H7 (cell line): ENCODE results near the gene NBL1. TPM values are rescaled to one million over a fixed set of nuclear protein-coding genes. Genes with fewer than 3 reads are reported as not detected.

ENCODE experiments used
- DNase-seq: peaks from one replicate; pipeline ENCODE4 v3.0.0; 2012
- H3K27me3 ChIP-seq: 2 replicates; pipeline ENCODE4 v1.6.0; 2011; ENCODE audit warnings: mild to moderate bottlenecking, low read length; ENCODE audit not compliant: control insufficient read depth, insufficient read depth
- H3K36me3 ChIP-seq: replicated peaks from 2 replicates; pipeline ENCODE4 v1.5.1; 2011; ENCODE audit warnings: low read length; ENCODE audit not compliant: control insufficient read depth, insufficient read depth
- H3K4me3 ChIP-seq: 2 replicates; pipeline ENCODE4 v1.5.1; 2011; ENCODE audit warnings: low read depth, mild to moderate bottlenecking, control low read depth, low read length, moderate library complexity; ENCODE audit not compliant: insufficient read depth
- total RNA-seq: library from RNA; depleted of rRNA; stranded (reverse); fragments of >200 nt; shearing (Covaris generic); gene quantifications from 2 replicates; pipeline ENCODE4 v1.2.3, GENCODE V29; 2014

Gene NBL1
- total RNA-seq, 1 experiment from 2014 or later: 47.4 TPM

DNA sequence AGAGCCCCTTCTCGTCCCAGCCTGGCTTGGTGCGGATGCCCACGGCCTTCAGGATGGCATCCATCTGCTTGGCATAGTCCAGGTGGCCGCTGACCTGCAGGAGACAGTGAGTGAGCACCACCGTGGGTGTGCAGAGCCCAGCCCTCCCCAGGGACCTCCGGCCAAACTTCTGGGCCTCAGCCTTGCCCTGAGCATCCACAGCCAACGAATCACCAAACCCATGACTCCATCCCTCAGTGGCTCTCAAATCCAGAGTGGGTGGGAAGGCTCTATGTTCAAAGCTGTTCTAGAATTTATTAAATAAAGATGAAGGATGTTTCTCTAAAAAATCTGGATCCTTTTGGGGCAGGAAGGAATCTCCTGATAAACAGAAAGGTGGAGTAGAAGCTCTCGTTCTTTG lies 39.2 kb downstream of the NBL1 start:
- no peaks in the 10 kb centered on the region for H3K27me3 ChIP-seq
- no peak for DNase-seq
- no peaks in the 10 kb centered on the region for H3K36me3 ChIP-seq
- no peak overlapping the region for H3K4me3 ChIP-seq

DNA sequence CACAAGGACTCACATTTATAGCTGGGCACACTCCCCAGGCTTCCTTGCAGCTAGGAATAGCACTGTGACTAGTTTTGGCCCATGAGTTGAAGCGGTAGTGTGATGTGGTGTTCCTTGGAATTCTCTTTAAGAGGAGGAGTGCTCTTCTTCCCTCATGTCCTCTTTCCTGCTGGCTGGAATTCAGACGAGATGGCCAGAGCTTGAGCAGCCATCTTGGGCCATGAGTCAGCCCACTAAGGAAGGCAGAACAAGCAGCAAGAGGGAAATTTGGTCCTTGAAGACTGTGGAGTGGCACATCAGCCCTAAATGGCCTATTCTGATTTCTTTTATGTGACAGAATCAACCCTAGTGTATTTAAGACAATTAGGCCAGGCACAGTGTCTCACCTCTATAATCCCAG lies 40.6 kb downstream of the NBL1 start:
- no peak for DNase-seq
- no peaks in the 10 kb centered on the region for H3K27me3 ChIP-seq
- H3K36me3 ChIP-seq: no peaks in the 10 kb centered on the region
- H3K4me3 ChIP-seq: no peak overlapping the region

DNA sequence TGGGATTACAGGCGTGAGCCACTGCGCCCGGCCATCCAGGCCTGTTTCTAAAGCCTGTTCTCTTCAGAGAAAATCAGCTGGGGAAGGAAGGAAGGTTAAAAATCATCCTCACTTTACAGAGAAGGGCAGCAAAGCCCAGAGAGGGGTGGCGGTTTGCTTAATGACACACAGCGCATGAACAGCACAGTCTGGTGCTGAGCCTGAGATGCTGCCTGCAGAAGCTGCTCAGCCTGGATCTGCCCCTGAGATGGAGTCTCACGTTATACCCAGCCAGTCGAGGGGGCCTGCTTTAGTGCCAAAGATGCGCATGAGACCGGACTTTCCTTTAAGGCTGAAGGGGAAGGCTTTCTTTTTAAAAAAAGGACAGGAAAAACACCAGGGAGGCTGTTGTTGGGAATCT lies 41.9 kb downstream of the NBL1 start:
- Histone ChIP-seq H3K27me3 (no peaks in the 10 kb centered on the region), H3K36me3 (no peaks in the 10 kb centered on the region), H3K4me3 (no peak overlapping the region)
- peak; percentile 44 for DNase-seq

DNA sequence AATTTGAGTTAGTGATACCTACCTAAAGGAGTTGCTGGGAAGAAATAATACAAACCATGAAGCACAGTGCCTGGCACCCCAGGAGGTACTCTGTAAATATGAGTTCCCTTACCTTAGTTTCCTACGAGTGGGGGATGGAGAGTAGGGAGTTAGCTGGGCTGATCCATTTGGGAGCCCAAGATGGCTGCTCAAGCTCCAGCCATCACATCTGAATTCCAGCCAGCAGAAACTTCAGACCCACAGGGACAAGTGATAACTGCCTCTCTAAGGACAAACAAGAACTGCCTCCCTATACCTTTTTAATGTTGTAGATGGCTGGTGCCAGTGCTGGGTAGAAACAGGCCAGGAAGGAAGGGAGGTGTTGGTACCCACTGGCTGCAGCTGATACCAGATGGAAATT lies 43.3 kb downstream of the NBL1 start:
- Histone ChIP-seq H3K36me3 (no peaks in the 10 kb centered on the region), H3K27me3 (no peaks in the 10 kb centered on the region), H3K4me3 (no peak overlapping the region)
- DNase-seq: no peak

DNA sequence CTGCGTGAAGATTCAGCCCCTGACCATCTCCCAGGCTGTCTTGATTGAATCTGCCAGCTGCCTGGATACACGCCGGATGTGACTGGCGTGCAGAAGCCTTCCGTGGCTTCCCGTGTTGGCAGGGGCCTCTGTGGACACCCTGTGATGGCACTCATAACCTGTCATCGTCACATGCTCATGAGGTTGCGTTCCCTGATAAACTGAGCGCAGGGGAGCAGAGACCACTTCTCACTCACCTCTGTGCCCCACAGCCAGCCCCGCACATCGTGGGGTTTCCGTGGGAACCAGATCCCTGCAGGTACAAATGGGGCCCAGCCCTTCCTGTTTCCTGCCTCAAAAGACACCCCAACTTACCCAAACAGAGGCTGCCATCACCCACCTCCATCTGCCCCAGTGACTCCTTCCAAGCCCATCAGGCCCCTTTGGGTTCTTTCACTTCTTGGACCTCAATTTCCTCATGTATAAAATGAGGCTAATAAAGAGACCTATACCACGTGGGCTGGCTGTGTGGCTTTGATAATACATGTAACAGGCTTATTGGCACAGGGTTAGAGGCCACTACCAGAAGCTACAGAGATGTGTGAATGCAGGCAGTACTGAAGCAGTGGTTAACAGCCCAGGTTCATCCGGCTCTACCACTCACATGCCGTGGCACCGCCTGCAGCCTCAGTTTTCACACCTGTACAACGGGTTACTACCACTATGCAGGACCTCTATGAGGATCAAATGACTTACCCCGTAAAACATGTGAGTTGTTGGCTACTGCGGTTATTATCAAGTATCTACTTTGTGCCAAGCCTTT lies 44.1 kb downstream of the NBL1 start:
- H3K36me3 ChIP-seq: no peaks in the 10 kb centered on the region
- H3K27me3 ChIP-seq: no peaks in the 10 kb centered on the region
- no peak overlapping the region for H3K4me3 ChIP-seq
- DNase-seq: no peak

DNA sequence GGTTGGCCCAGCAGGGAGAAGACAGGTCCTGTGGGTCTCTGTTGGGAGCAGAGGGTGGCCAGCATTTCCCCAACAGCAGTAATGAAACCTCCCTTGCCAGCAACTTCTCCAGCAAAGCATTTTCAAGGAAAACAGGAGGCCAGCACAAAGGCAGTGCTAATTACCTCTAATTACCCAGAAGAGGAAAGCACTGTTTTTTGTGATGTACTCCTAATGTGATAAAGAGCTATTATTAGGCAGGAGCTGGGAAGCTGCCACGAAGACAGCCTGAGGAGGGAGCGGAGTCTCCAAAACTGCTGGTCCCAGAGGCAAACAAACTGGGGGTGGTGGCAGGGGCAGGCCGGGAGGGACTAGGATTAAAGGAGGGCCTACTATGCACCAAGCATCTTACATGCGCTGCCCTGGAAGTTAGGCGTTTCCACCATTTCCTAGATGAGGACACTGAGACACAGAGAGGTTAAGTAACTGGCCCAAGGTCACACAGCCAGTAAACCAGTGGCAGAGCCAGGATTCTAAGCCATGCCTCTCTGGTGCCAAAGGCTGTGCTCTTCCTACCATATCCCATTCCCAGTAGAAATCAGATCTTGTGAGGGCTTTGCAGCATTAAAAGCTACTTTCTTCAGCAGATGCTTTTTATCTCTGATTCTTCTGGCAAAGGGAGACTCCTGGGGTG lies 45.1 kb downstream of the NBL1 start:
- peak; percentile 33 for DNase-seq
- Histone ChIP-seq H3K36me3 (no peaks in the 10 kb centered on the region), H3K4me3 (no peak overlapping the region), H3K27me3 (no peaks in the 10 kb centered on the region)

DNA sequence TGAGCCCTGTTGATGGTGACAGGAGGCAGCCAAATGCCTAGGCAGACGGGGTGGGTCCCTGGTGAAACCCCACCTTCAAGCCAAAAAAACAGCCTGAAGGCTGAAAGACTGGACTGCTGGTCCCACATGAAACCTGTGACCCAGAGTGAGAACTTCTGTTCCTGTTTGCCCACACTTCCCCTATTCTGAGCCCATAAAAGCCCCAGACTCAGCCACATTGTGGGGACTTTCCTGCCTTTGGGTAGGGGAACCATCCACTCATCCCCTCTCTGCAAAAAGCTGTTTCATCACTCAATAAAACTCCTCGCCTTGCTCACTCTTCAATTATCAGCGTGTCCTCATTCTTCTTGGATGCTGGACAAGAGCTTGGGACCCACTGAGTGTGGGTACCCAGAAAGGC lies 45.7 kb downstream of the NBL1 start:
- Histone ChIP-seq H3K27me3 (no peaks in the 10 kb centered on the region), H3K4me3 (no peak overlapping the region), H3K36me3 (no peaks in the 10 kb centered on the region)
- no peak for DNase-seq

DNA sequence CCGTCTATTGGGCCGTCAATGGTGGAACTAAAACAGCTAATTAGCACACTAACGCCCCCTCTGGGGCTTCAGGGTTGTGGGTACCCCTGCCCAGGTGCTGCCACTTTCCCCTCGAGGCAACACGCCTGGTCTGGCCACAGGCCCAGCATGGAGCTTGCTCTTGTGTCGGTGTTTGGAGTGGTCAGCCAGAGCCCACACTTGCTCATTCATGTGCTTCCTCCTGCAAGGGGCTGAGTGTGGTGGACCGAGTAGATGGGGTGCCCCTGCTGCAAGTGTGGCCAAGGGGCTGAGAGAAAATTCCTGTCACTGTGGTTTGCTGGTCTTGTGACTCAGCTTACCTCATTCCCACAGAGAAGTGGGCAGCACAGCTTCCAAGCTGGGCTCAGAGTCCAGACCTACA lies 46.2 kb downstream of the NBL1 start:
- peak; percentile 36 for DNase-seq
- H3K36me3 ChIP-seq: no peaks in the 10 kb centered on the region

DNA sequence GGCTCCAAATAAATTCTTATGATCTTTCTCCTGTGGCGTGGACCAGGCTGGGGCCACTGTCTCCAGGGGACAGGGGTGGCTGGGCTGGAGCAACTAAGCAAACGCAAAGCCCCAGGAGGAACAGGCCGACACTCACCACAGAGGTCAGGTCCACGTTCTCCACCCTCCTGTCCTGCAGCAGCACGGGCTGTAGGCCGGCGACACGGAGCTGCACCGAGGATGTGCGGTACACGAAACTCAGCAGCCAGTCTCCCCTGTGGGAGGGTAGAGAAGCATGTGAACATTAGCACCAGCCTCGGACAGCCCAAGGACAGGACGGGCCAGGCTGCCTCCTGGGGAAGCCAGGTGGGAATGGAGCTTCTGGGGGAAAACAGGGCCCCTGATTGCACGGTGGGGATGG lies 50.2 kb downstream of the NBL1 start:
- H3K4me3 ChIP-seq: no peak overlapping the region
- H3K27me3 ChIP-seq: no peaks in the 10 kb centered on the region
- DNase-seq: peak; percentile 22
- H3K36me3 ChIP-seq: no peaks in the 10 kb centered on the region

More for the DNA sequence above, 46.2 kb downstream of the NBL1 start:
- Histone ChIP-seq H3K27me3 (no peaks in the 10 kb centered on the region), H3K4me3 (no peak overlapping the region)

DNA sequence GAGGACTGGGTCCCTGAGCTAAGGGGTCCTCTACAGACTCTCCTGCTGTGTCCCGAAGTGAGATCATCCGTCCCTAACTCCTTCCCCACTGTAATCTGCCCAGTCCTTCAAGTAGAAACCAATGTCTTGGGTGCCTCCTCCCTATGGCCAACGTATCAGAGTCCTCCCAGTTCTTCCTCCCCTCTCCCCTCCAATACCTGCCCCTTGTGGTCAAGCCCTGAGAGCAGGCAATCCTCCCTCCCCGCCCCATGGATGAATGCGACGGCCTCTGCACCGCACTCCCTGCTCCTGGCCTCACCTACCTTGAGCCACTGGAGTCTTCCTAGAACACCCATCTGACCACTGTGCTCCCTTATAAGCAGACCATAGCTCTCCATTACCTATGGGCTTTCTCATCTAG lies 51.7 kb downstream of the NBL1 start:
- Histone ChIP-seq H3K36me3 (no peaks in the 10 kb centered on the region), H3K27me3 (no peaks in the 10 kb centered on the region), H3K4me3 (no peak overlapping the region)
- peak; percentile 60 for DNase-seq

DNA sequence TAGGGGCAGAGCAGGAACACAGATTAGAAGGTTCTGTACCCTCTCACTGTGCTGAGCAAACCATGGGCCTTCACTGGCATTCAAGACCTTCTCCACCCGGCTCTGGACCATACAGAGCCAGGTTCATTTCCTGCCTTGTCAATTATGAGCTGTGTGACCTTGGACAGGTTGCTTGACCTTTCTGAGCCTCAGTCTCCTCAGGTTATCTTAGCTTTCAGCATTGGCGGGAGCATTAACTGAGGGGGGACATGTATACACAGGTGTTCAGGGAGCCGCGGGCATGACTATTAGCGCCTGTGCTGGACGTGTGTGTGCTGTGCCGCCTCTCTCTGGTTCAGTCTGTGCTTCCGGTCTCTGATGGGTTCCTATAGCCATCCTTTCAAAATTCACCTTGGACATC lies 52.7 kb downstream of the NBL1 start:
- no peak overlapping the region for H3K4me3 ChIP-seq
- no peak for DNase-seq

DNA sequence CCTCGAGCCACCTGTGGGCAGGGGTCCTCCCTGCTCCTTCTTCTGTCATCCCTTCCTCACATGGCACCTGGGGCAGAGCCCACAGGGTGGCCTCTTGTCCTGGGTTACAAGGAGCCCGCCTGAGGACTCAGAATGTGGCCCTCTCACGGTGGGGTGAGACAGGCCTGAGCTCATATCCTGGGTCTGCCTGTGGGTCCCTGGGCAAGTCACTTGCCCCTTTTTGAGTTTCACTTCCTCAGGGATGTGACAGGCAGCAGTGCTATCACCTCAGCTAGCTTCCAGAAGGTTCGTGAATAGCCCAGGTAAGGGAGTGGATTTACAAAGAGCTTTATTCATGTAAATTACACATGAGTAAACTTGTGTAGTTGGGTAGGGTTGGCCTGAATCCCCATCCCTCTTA lies 54.1 kb downstream of the NBL1 start:
- Histone ChIP-seq H3K4me3 (no peak overlapping the region), H3K36me3 (no peaks in the 10 kb centered on the region), H3K27me3 (no peaks in the 10 kb centered on the region)
- peak; percentile 28 for DNase-seq

More for the DNA sequence above, 52.7 kb downstream of the NBL1 start:
- Histone ChIP-seq H3K36me3 (no peaks in the 10 kb centered on the region), H3K27me3 (no peaks in the 10 kb centered on the region)

DNA sequence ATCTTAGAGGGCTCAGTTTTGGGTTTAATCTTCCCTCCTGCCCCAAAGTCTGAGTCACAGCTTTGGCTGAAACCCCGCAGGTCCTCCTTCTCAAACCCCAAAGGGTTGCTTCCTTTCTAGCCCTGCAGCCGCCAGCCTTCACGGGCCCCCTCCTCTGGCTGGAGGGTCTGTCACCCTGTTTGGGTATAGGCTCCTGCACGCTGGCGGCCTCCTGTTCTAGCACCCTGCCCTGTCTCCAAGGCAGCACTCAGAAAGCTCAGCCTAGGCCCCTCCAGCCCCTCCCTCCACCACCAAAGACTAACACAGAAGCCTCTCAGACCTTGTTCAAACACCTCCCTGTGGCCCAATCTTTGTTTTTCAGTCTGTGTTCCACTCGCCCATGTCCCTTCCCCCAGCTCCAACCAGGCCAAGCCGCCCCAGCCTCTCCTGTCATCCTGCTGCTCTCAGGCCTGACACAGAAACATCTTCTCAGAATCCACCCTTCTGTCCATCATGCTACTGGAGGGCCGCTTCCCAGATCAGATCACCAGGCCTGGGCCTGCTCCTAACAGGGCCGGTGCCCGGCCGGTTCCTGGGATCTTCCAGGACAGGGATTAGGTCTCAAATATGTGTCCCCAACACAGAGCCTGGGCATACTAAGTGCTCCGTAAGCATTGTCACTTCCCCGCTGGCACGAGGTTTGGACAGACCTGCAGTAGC lies 56.1 kb downstream of the NBL1 start:
- DNase-seq: peak; percentile 33
- Histone ChIP-seq H3K36me3 (no peaks in the 10 kb centered on the region), H3K4me3 (no peak overlapping the region), H3K27me3 (no peaks in the 10 kb centered on the region)

DNA sequence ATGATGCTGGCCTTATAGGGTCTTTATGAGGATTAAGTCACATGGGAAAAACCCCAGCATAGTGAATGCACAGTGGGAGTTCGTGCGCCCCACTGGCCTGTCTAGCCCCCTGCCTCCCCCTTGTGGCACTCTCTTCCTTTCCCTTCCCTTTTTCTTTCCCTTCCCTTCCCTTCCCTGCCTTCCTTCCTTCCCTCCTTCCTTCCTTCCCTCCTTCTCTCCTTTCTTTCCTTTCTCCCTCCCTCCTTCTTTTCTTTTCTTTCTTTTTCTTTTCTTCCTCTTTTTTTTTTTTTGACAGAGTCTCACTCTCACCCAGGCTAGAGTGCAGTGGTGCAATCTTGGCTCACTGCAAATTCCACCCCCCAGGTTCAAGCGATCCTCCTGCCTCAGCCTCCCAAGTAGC lies 59.2 kb downstream of the NBL1 start:
- no peak for DNase-seq
- Histone ChIP-seq H3K36me3 (no peaks in the 10 kb centered on the region), H3K27me3 (no peaks in the 10 kb centered on the region), H3K4me3 (no peak overlapping the region)
